HepG2 (cell line): Measurements from ENCODE around the gene MLLT11. TPM values are rescaled to one million over a fixed set of nuclear protein-coding genes. Genes with fewer than 3 reads are reported as not detected.
A peak's percentile ranks its signal among the peaks of the same experiment; 100 is the strongest.

Source experiments
- ATAC-seq: fragments of 200-7000 bp; cut with Tn5 transposase; 3 replicates; pipeline ENCODE4 v1.9.1; 2020; ENCODE audit warnings: mild to moderate bottlenecking, moderate library complexity
- BruUV-seq: library from RNA; stranded (reverse); fragments of 400-500 nt; replicated peaks from 2 replicates; lab custom pipeline; 2021; lab: Mats Ljungman, UMichigan
- CTCF ChIA-PET: fragments of 300-600 bp; formaldehyde crosslinking; extraction: SDS; loops from one replicate; lab custom pipeline; 2021; ENCODE audit warnings: low total read pairs, inconsistent platforms, low intra/inter-chr PET ratio; lab: Yijun Ruan, JAX
- POLR2A ChIA-PET: fragments of 350-600 bp; sonication (Branson Sonifier 250); formaldehyde crosslinking; loops from one replicate; lab custom pipeline; 2020; ENCODE audit warnings: antibody characterized with exemption, inconsistent platforms; lab: Yijun Ruan, JAX
- DNase-seq: peaks from one replicate; pipeline ENCODE4 v3.0.0-alpha.2; 2015; ENCODE audit warnings: low spot score
- FAIRE-seq: peaks from 3 replicates; lab custom pipeline; 2011; peaks lifted over from hg19 to GRCh38; lab: Jason Lieb, UNC
- H2AFZ ChIP-seq: one replicate; pipeline ENCODE4 v1.6.1; 2011; ENCODE audit warnings: low read length, inconsistent platforms
- H3K27ac ChIP-seq: fragments of 300-600 bp; 3 replicates; pipeline ENCODE4 v1.8.0; 2011; ENCODE audit warnings: mixed run types, mild to moderate bottlenecking, mixed read lengths, low read length, inconsistent platforms; ENCODE audit not compliant: insufficient read depth; ENCODE audit errors: extremely low read length
- H3K27me3 ChIP-seq, 2 experiments: fragments of 200-600 bp in 1 of 2; 2 replicates in 1 of 2; 3 replicates in 1 of 2; pipeline versions ENCODE4 v1.6.0 to v1.8.0; 2011; ENCODE audit warnings: low read length in 2 of 2, mild to moderate bottlenecking in 2 of 2, moderate library complexity in 2 of 2, inconsistent platforms in 1 of 2; ENCODE audit not compliant: insufficient read depth in 2 of 2, control insufficient read depth in 1 of 2
- H3K36me3 ChIP-seq, 2 experiments: fragments of 200-600 bp in 1 of 2; replicated peaks in 1 of 2; 2 replicates in 1 of 2; 3 replicates in 1 of 2; pipeline versions ENCODE4 v1.5.1 to v1.8.0; 2011; ENCODE audit warnings: low read length in 2 of 2, inconsistent platforms in 1 of 2; ENCODE audit not compliant: insufficient read depth in 2 of 2, control insufficient read depth in 1 of 2
- H3K4me1 ChIP-seq: 2 replicates; pipeline ENCODE4 v1.5.1; 2012; ENCODE audit warnings: low read length, inconsistent platforms; ENCODE audit not compliant: insufficient read depth
- H3K4me2 ChIP-seq: 2 replicates; pipeline ENCODE4 v1.6.0; 2011; ENCODE audit warnings: low read depth, low read length, inconsistent platforms
- H3K4me3 ChIP-seq, 3 experiments: fragments of 200-600 bp in 1 of 3; sonication (generic), shearing (Covaris generic) in 1 of 3; replicated peaks in 1 of 3; 2 replicates each; pipeline ENCODE4 v1.5.1; 2011 to 2016; ENCODE audit warnings: low read length in 3 of 3, inconsistent platforms in 2 of 3, low read depth in 2 of 3, mild to moderate bottlenecking in 2 of 3, control low read depth in 1 of 3, mixed read lengths in 1 of 3; ENCODE audit not compliant: insufficient read depth in 1 of 3
- H3K79me2 ChIP-seq: one replicate; pipeline ENCODE4 v1.6.1; 2011; ENCODE audit warnings: low read length, inconsistent platforms; ENCODE audit not compliant: insufficient read depth
- H3K9ac ChIP-seq: 2 replicates; pipeline ENCODE4 v1.6.0; 2011; ENCODE audit warnings: mild to moderate bottlenecking, low read depth, low read length, inconsistent platforms; ENCODE audit not compliant: insufficient read depth
- H3K9me3 ChIP-seq: 2 replicates; pipeline ENCODE4 v1.5.1; 2012; ENCODE audit warnings: mild to moderate bottlenecking, low read length
- H4K20me1 ChIP-seq: 2 replicates; pipeline ENCODE4 v1.6.0; 2011; ENCODE audit warnings: inconsistent platforms, mild to moderate bottlenecking, low read length, moderate library complexity; ENCODE audit not compliant: insufficient read depth
- CC2D1A ChIP-seq: sonication (generic); formaldehyde crosslinking; IDR thresholded peaks from 2 replicates; pipeline ENCODE4 v1.8.1; 2023; ENCODE audit warnings: mild to moderate bottlenecking, missing genetic modification reagents
- GTF2F1 ChIP-seq: fragments of 150-350 bp; IDR thresholded peaks from 2 replicates; pipeline ENCODE4 v1.6.1; 2014; ENCODE audit warnings: low read length
- KDM5B ChIP-seq: sonication (generic); formaldehyde crosslinking; IDR thresholded peaks from 2 replicates; pipeline ENCODE4 v1.4.0; 2020; ENCODE audit warnings: missing genetic modification reagents, mild to moderate bottlenecking, borderline replicate concordance
- ZNF121 ChIP-seq: sonication (generic); formaldehyde crosslinking; IDR thresholded peaks from 2 replicates; pipeline ENCODE4 v1.5.0; 2020; ENCODE audit warnings: mild to moderate bottlenecking, missing genetic modification reagents
- WGBS: methylation state at CpG from one replicate; pipeline ENCODE4 v1.1.6; 2017; ENCODE audit warnings: low lambda C conversion rate; 5-methylcytosine and 5-hydroxymethylcytosine counted together
- in situ Hi-C: cut with HindIII; loops from 2 replicates; pipeline ENCODE4 v1.10.0; 2017; ENCODE audit warnings: low pct_unique_long_range_greater_than_20kb; ENCODE audit not compliant: extremely low pct_ligation_motif_present
- intact Hi-C: fragments of 100-400 bp; cut with micrococcal nuclease; formaldehyde crosslinking; loops from one replicate; pipeline ENCODE4 v1.10.0; 2022; ENCODE audit not compliant: unreplicated experiment
- polyA plus RNA-seq, 8 experiments: library from polyadenylated mRNA; depleted of rRNA in 3 of 8; stranded (reverse) in 7 of 8; unstranded in 1 of 8; fragments of >200 nt; fragmentation: Illumina TruSeq in 4 of 8; extraction: Trizol in 4 of 8; gene quantifications; 2 replicates each; pipeline versions ENCODE4 v1.2.1 to v1.2.3, GENCODE V29; 2011 to 2016; ENCODE audit warnings: low read depth in 4 of 8, missing spikeins in 1 of 8, mixed read lengths in 1 of 8; ENCODE audit not compliant: insufficient read depth in 1 of 8
- total RNA-seq, 5 experiments: library from RNA; depleted of rRNA; stranded (reverse); fragments of >200 nt; fragmentation: Illumina TruSeq; extraction: Trizol; gene quantifications; 2 replicates each; pipeline ENCODE4 v1.2.3, GENCODE V29; 2016; ENCODE audit warnings: low read depth in 1 of 5
- TF ChIP-seq, protein P1 (sequence below): sonication (generic); formaldehyde crosslinking; IDR thresholded peaks from 2 replicates; pipeline ENCODE4 v1.5.1; 2020; ENCODE audit warnings: mild to moderate bottlenecking, missing genetic modification reagents, moderate library complexity
- TF ChIP-seq, protein P2 (sequence below): sonication (generic); formaldehyde crosslinking; IDR thresholded peaks from 2 replicates; pipeline ENCODE4 v1.8.1; 2023; ENCODE audit warnings: missing genetic modification reagents, inconsistent platforms, borderline replicate concordance

Gene MLLT11
- total and polyA plus RNA-seq, 2 of the 13 experiments (the other 11 are each of a cell fraction or from before 2014, with no cell fraction given), result 0.21 to 0.22 TPM

DNA sequence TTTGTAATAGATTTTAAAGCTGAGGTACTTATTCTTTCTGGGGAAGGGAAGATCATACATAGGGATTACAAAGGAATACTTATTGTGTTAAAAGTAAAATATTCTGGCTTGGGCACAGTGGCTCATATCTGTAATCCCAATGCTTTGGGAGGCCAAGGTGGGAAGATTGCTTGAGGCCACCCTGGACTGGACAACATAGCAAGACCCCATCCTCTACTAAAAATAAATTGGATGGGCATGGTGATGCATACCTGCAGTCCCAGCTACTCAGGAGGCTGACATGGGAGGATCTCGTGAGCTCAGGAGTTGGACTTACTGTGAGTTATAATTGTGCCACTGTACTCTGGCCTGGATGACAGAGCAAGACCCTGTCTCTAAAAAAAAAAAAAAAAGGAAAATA lies 37.9 kb downstream of the MLLT11 start:
- H3K4me3 ChIP-seq, result no peak overlapping the region
- H3K27me3 ChIP-seq, result no peaks in the 10 kb centered on the region; a peak in 1 of 5 replicates
- H3K4me1 ChIP-seq, result no peaks in the 10 kb centered on the region
- POLR2A ChIA-PET, result no interaction called here
- H3K9ac ChIP-seq, result no peak overlapping the region
- no peak for DNase-seq
- intact Hi-C loops, result no loop called here
- no peaks in the 10 kb centered on the region for H4K20me1 ChIP-seq
- WGBS, result 19% methylated on average over 1 of the region's 1 CpG
- no peaks in the 10 kb centered on the region for H3K9me3 ChIP-seq
- H3K27ac ChIP-seq, result no peak overlapping the region
- no TSS peak for BruUV-seq
- ATAC-seq, result no peak
- H2AFZ ChIP-seq, result no peak overlapping the region
- in situ Hi-C loops, result loop anchor here (5.0 kb wide), 1 partner anchor 59 kb away; the partner anchor contains the start of gene TNFAIP8L2
- H3K4me2 ChIP-seq, result no peak overlapping the region
- no peak for FAIRE-seq
- no peak for TF ChIP-seq CC2D1A (CRISPR knock-in tag)
- TF ChIP-seq, protein P1, sequence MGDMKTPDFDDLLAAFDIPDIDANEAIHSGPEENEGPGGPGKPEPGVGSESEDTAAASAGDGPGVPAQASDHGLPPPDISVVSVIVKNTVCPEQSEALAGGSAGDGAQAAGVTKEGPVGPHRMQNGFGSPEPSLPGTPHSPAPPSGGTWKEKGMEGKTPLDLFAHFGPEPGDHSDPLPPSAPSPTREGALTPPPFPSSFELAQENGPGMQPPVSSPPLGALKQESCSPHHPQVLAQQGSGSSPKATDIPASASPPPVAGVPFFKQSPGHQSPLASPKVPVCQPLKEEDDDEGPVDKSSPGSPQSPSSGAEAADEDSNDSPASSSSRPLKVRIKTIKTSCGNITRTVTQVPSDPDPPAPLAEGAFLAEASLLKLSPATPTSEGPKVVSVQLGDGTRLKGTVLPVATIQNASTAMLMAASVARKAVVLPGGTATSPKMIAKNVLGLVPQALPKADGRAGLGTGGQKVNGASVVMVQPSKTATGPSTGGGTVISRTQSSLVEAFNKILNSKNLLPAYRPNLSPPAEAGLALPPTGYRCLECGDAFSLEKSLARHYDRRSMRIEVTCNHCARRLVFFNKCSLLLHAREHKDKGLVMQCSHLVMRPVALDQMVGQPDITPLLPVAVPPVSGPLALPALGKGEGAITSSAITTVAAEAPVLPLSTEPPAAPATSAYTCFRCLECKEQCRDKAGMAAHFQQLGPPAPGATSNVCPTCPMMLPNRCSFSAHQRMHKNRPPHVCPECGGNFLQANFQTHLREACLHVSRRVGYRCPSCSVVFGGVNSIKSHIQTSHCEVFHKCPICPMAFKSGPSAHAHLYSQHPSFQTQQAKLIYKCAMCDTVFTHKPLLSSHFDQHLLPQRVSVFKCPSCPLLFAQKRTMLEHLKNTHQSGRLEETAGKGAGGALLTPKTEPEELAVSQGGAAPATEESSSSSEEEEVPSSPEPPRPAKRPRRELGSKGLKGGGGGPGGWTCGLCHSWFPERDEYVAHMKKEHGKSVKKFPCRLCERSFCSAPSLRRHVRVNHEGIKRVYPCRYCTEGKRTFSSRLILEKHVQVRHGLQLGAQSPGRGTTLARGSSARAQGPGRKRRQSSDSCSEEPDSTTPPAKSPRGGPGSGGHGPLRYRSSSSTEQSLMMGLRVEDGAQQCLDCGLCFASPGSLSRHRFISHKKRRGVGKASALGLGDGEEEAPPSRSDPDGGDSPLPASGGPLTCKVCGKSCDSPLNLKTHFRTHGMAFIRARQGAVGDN (CRISPR knock-in tag), result no peak
- no peak for TF ChIP-seq KDM5B (CRISPR knock-in tag)
- peak; percentile 78 for TF ChIP-seq ZNF121 (CRISPR knock-in tag)
- TF ChIP-seq, protein P2, sequence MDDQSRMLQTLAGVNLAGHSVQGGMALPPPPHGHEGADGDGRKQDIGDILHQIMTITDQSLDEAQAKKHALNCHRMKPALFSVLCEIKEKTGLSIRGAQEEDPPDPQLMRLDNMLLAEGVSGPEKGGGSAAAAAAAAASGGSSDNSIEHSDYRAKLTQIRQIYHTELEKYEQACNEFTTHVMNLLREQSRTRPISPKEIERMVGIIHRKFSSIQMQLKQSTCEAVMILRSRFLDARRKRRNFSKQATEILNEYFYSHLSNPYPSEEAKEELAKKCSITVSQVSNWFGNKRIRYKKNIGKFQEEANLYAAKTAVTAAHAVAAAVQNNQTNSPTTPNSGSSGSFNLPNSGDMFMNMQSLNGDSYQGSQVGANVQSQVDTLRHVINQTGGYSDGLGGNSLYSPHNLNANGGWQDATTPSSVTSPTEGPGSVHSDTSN (CRISPR knock-in tag), result no peak
- TF ChIP-seq GTF2F1, result no peak
- CTCF ChIA-PET, result interaction anchor here (2.4 kb wide), 1 partner anchor 57 kb away, joined by 45 read pairs; the partner anchor contains the start of gene TNFAIP8L2
- no peaks in the 10 kb centered on the region for H3K79me2 ChIP-seq
- no peaks in the 10 kb centered on the region for H3K36me3 ChIP-seq
